Heart right ventricle (tissue), 16 donors: ENCODE data around the gene RIMBP2. TPM values are rescaled to one million over a fixed set of nuclear protein-coding genes. Genes with fewer than 3 reads are reported as not detected.

Experiments used
- ATAC-seq, 8 donors: fragments of 200-7000 bp; cut with Tn5 transposase; one replicate each; pipeline ENCODE4 v1.9.1; 2020; ENCODE audit warnings: mild to moderate bottlenecking in 8 of 8, moderate library complexity in 8 of 8, moderate number of reproducible peaks in 1 of 8
- DNase-seq, 2 donors: peaks; one replicate each; pipeline ENCODE4 v3.0.0-alpha.2; 2020
- H3K27ac ChIP-seq, 10 donors: fragments of 200-600 bp; sonication (generic) in 2 of 10; one replicate each; pipeline versions ENCODE4 v1.5.0 to v1.8.0; 2020 to 2022; ENCODE audit warnings: mild to moderate bottlenecking in 3 of 10
- H3K27me3 ChIP-seq, 7 donors: fragments of 200-600 bp; one replicate each; pipeline ENCODE4 v1.8.0; 2021 to 2022; ENCODE audit warnings: mild to moderate bottlenecking in 2 of 7
- H3K36me3 ChIP-seq, 9 donors: fragments of 200-600 bp; sonication (generic) in 1 of 9; one replicate each; pipeline versions ENCODE4 v1.5.0 to v1.8.0; 2020 to 2022; ENCODE audit warnings: mild to moderate bottlenecking in 2 of 9
- H3K4me1 ChIP-seq, 9 donors: fragments of 200-600 bp; sonication (generic) in 1 of 9; one replicate each; pipeline versions ENCODE4 v1.5.0 to v1.8.0; 2020 to 2022; ENCODE audit warnings: mild to moderate bottlenecking in 4 of 9
- H3K4me3 ChIP-seq, 10 donors: fragments of 200-600 bp; sonication (generic) in 2 of 10; one replicate each; pipeline versions ENCODE4 v1.5.0 to v1.8.0; 2020 to 2022; ENCODE audit warnings: mild to moderate bottlenecking in 7 of 10, moderate library complexity in 2 of 10
- H3K9me3 ChIP-seq, 11 donors: fragments of 200-600 bp in 10 of 11; sonication (generic) in 2 of 11; one replicate each; pipeline versions ENCODE4 v1.5.0 to v1.8.0; 2013 to 2022; ENCODE audit warnings: mild to moderate bottlenecking in 2 of 11, control low read depth in 1 of 11, moderate library complexity in 1 of 11
- CTCF ChIP-seq, 9 donors: fragments of 200-600 bp; sonication (generic) in 2 of 9; IDR thresholded peaks; one replicate each; pipeline versions ENCODE4 v1.5.0 to v1.8.0; 2021 to 2022; ENCODE audit warnings: antibody characterized with exemption in 9 of 9, mild to moderate bottlenecking in 5 of 9, moderate library complexity in 1 of 9
- WGBS, 2 donors: extraction: QIAGEN DNeasy Blood & Tissue Kit; methylation state at CpG; one replicate each; pipeline ENCODE4 v1.1.7; 2013; ENCODE audit warnings: inconsistent platforms in 1 of 2; 5-methylcytosine and 5-hydroxymethylcytosine counted together
- intact Hi-C, 10 donors: fragments of 100-400 bp; cut with DNase I; formaldehyde crosslinking; loops; one replicate each; pipeline versions ENCODE4 v1.11.1 to v1.14.2; 2022
- polyA plus RNA-seq, 2 donors: library from polyadenylated mRNA; stranded (reverse); fragments of 200-250 nt; gene quantifications; one replicate each; pipeline ENCODE4 v1.2.3, GENCODE V29; 2013
- total RNA-seq, 10 donors: library from RNA; stranded (reverse); fragmentation: NEBNext Ultra II Directional in 3 of 10; extraction: Animal tissue kit (Norgen Biotek cat#: 25700) in 3 of 10; gene quantifications; one replicate each; pipeline versions ENCODE4 v1.2.1 to v1.2.4, GENCODE V29; 2021 to 2023
- donor health status: Arrhythmogenic right ventricular cardiomyopathy.
- donor health status: ischemic (EF 13 %, LVEDD 7.1; RV severe dilation, severe dysfunction).
- donor health status: healthy with polysubstance abuse.
- donor health status: DM: no; HTN: yes; CAD: no.
- donor health status: DM: no; HTN: no; CAD: no.
- donor health status: ischemic (EF 25% LVEDD 6.9; RV normal size, moderate dysfunction).
- donor health status: ischemic (EF 25% LVEDD 5.7; RV mildly dilated, moderate dysfunction).
- donor health status: healthy.
- donor health status: DM: yes; HTN: yes; CAD: no.
- donor health status: Ischemic cardiomyopathy.
- donor health status: ischemic (EF 35%, LVEDD 5.7; RV mildly dilated, moderate dysfunction).
- donor health status: nonischemic (EF 11% LVEDD 7.7; RV severe dilation, severe dysfunction).
- donor health status: DM: yes; HTN: yes; CAD: no.
- donor health status: PGD.
- donor health status: ischemic (EF 29% LVEDD 5.4; RV normal size, mild dysfunction).
- donor health status: nonischemic (EF 23%, LVEDD 6.1; RV moderate dilation, normal function).

RIMBP2 gene
- total and polyA plus RNA-seq, 12 donors: 0.01 to 0.17 (median 0.05) TPM; not detected in 9

- peaks cover 0 to 39% (median 24%) of the 10 kb centered on the region in 7 donors for H3K27me3 ChIP-seq
- no peak overlapping the region for H3K4me3 ChIP-seq
- no peaks in the 10 kb centered on the region for H3K36me3 ChIP-seq
- ATAC-seq (no peak), DNase-seq (no peak)
- no peak overlapping the region for H3K27ac ChIP-seq
- 7 to 10% methylated on average over 5 of the region's 5 CpGs for WGBS, 2 donors
- intact Hi-C loops: no loop called here
- H3K9me3 ChIP-seq: peaks cover 0 to 36% (median 7%) of the 10 kb centered on the region in 11 donors
- H3K4me1 ChIP-seq: no peaks in the 10 kb centered on the region
- TF ChIP-seq CTCF (IDR thresholded peaks at IDR 0.05): no peak
These were observed 201.9 kb downstream of the RIMBP2 start for GRCh38 chr12:130514149-130514551.

- H3K4me1 ChIP-seq: no peaks in the 10 kb centered on the region
- no peak for TF ChIP-seq CTCF (IDR thresholded peaks at IDR 0.05)
- WGBS, 2 donors: 67 to 76% methylated on average over 2 of the region's 2 CpGs
- H3K4me3 ChIP-seq: no peak overlapping the region
- intact Hi-C loops: no loop called here
- DNase-seq: no peak
- H3K9me3 ChIP-seq: peaks cover 0 to 30% (median 3%) of the 10 kb centered on the region in 11 donors
- no peak for ATAC-seq
- H3K27me3 ChIP-seq: peaks cover 0 to 45% (median 22%) of the 10 kb centered on the region in 7 donors
- no peaks in the 10 kb centered on the region for H3K36me3 ChIP-seq
- no peak overlapping the region for H3K27ac ChIP-seq
These were observed 202.5 kb downstream of the RIMBP2 start for GRCh38 chr12:130513556-130513955.

DNA sequence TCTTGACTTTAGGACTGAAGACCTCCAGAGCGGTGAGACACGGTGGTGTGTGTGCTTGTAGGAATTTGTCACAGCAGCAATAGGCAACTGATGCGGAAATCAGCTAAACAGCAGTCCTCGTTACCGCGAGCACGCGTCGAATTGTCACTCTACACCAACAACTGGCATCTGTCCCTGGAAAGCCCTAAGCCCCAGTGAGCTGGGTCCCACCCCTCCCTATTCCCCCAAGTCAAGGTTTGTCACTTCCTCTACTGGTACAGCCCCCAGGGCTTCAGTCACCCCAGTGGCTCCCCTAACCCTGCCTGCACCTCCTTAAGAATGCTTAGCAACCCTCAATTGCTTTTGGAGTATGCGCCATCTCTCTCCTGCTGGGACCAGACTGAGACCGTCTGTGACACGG lies 204.8 kb downstream of the RIMBP2 start:
- H3K9me3 ChIP-seq: peaks cover 0 to 11% (median 0%) of the 10 kb centered on the region in 11 donors
- no peak overlapping the region for H3K27ac ChIP-seq
- H3K4me3 ChIP-seq: no peak overlapping the region
- 76 to 77% methylated on average over 12 of the region's 12 CpGs for WGBS, 2 donors
- no peaks in the 10 kb centered on the region for H3K4me1 ChIP-seq
- peaks cover 0 to 50% (median 17%) of the 10 kb centered on the region in 7 donors for H3K27me3 ChIP-seq
- intact Hi-C loops: no loop called here
- H3K36me3 ChIP-seq: no peaks in the 10 kb centered on the region
- no peak for TF ChIP-seq CTCF (IDR thresholded peaks at IDR 0.05)
- DNase-seq: no peak
- ATAC-seq: no peak

- H3K9me3 ChIP-seq: no peaks in the 10 kb centered on the region
- 73 to 74% methylated on average over 5 of the region's 5 CpGs for WGBS, 2 donors
- ATAC-seq (no peak), DNase-seq (no peak)
- no peaks in the 10 kb centered on the region for H3K4me1 ChIP-seq
- no peak for TF ChIP-seq CTCF (IDR thresholded peaks at IDR 0.05)
- H3K4me3 ChIP-seq: no peak overlapping the region
- H3K27me3 ChIP-seq: peaks cover 0 to 40% (median 16%) of the 10 kb centered on the region in 7 donors
- no peaks in the 10 kb centered on the region for H3K36me3 ChIP-seq
- intact Hi-C loops: no loop called here
- no peak overlapping the region for H3K27ac ChIP-seq
These were observed 206.6 kb downstream of the RIMBP2 start for GRCh38 chr12:130509454-130509853.
